Prostate gland (tissue), 2 donors: ENCODE measurements around the gene ZXDC.

ENCODE experiments used
- POLR2A ChIP-seq: fragments of 450-650 bp; IDR thresholded peaks from one replicate; pipeline ENCODE4 v1.6.1; 2016; ENCODE audit warnings: antibody characterized with exemption, mild to moderate bottlenecking
- POLR2AphosphoS5 ChIP-seq: sonication (generic); formaldehyde crosslinking; IDR thresholded peaks from one replicate; pipeline ENCODE4 v1.6.1; 2017; ENCODE audit warnings: antibody characterized with exemption
- TF ChIP-seq, protein P1 (sequence below), 4 experiments: fragments of 200-600 bp in 2 of 4; fragments of 450-650 bp in 2 of 4; sonication (generic) in 2 of 4; IDR thresholded peaks; 1 replicate in 3 of 4; 2 replicates in 1 of 4; pipeline ENCODE4 v1.5.1; 2016 to 2019; ENCODE audit warnings: antibody characterized with exemption in 4 of 4, mild to moderate bottlenecking in 2 of 4, moderate library complexity in 2 of 4

DNA sequence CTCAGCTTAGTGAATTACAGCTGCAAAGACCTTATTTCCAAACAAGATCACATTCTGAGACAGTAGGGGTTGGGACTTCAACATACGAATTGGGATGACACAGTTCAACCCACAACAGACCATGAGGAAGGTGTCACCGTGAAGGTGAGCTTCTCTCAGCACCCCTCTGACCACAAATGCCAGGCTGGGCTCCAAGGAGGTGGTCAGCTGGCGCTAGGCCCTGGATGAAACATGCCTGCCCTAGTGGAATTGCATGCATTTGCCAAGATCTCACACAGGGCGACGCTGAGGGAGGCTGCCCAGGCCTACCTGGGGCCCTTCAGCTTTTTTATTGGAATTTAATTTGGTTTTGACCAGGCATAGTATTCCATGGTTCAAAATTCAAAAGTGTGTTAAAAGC is 79.2 kb downstream of the ZXDC start:
- TF ChIP-seq, protein P1, sequence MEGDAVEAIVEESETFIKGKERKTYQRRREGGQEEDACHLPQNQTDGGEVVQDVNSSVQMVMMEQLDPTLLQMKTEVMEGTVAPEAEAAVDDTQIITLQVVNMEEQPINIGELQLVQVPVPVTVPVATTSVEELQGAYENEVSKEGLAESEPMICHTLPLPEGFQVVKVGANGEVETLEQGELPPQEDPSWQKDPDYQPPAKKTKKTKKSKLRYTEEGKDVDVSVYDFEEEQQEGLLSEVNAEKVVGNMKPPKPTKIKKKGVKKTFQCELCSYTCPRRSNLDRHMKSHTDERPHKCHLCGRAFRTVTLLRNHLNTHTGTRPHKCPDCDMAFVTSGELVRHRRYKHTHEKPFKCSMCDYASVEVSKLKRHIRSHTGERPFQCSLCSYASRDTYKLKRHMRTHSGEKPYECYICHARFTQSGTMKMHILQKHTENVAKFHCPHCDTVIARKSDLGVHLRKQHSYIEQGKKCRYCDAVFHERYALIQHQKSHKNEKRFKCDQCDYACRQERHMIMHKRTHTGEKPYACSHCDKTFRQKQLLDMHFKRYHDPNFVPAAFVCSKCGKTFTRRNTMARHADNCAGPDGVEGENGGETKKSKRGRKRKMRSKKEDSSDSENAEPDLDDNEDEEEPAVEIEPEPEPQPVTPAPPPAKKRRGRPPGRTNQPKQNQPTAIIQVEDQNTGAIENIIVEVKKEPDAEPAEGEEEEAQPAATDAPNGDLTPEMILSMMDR (IDR thresholded peaks at IDR 0.05), result no peak
- TF ChIP-seq POLR2AphosphoS5 (no peak), POLR2A (no peak)
